Hepatocyte (in vitro differentiated cells): ENCODE results near the gene PKD2L1. TPM values are rescaled to one million over a fixed set of nuclear protein-coding genes. Genes with fewer than 3 reads are reported as not detected.

Experiments
- DNase-seq: peaks from one replicate; pipeline ENCODE4 v3.0.0-alpha.2; 2016; ENCODE audit warnings: low spot score
- H2AFZ ChIP-seq: fragments of 200-600 bp; sonication (generic); 2 replicates; pipeline ENCODE4 v1.6.0; 2016; ENCODE audit warnings: antibody characterized with exemption, mild to moderate bottlenecking
- H3K27ac ChIP-seq: fragments of 200-600 bp; sonication (generic); 2 replicates; pipeline ENCODE4 v1.5.1; 2016; ENCODE audit warnings: mild to moderate bottlenecking
- H3K27me3 ChIP-seq: fragments of 200-600 bp; sonication (generic); 2 replicates; pipeline ENCODE4 v1.6.1; 2016
- H3K36me3 ChIP-seq: fragments of 200-600 bp; sonication (generic); replicated peaks from 2 replicates; pipeline ENCODE4 v1.5.1; 2016; ENCODE audit warnings: low read depth; ENCODE audit not compliant: insufficient read depth
- H3K4me1 ChIP-seq: fragments of 200-600 bp; sonication (generic); 2 replicates; pipeline ENCODE4 v1.5.1; 2016; ENCODE audit warnings: mild to moderate bottlenecking, moderate library complexity; ENCODE audit not compliant: insufficient read depth
- H3K4me2 ChIP-seq: fragments of 200-600 bp; sonication (generic); 2 replicates; pipeline ENCODE4 v1.6.0; 2016
- H3K4me3 ChIP-seq: fragments of 200-600 bp; sonication (generic); 2 replicates; pipeline ENCODE4 v1.5.1; 2016; ENCODE audit warnings: mild to moderate bottlenecking
- H3K79me2 ChIP-seq: fragments of 200-600 bp; sonication (generic); 2 replicates; pipeline ENCODE4 v1.6.0; 2017; ENCODE audit warnings: mild to moderate bottlenecking
- H3K9me2 ChIP-seq: fragments of 200-600 bp; sonication (generic); replicated peaks from 2 replicates; pipeline ENCODE4 v1.6.0; 2017; ENCODE audit warnings: mild to moderate bottlenecking; ENCODE audit not compliant: insufficient read depth
- H3K9me3 ChIP-seq: fragments of 200-600 bp; sonication (generic); 2 replicates; pipeline ENCODE4 v1.5.1; 2016; ENCODE audit warnings: low read depth, mild to moderate bottlenecking
- H4K20me1 ChIP-seq: fragments of 200-600 bp; sonication (generic); 2 replicates; pipeline ENCODE4 v1.6.0; 2016; ENCODE audit warnings: mild to moderate bottlenecking; ENCODE audit not compliant: insufficient read depth, poor library complexity, severe bottlenecking
- CTCF ChIP-seq: fragments of 200-600 bp; sonication (generic); IDR thresholded peaks from 2 replicates; pipeline ENCODE4 v1.5.1; 2016; ENCODE audit warnings: antibody characterized with exemption, mild to moderate bottlenecking; ENCODE audit not compliant: poor library complexity
- EZH2 ChIP-seq: fragments of 200-600 bp; sonication (generic); IDR thresholded peaks from 2 replicates; pipeline ENCODE4 v1.6.1; 2016; ENCODE audit warnings: antibody characterized with exemption, mild to moderate bottlenecking, borderline replicate concordance
- EZH2phosphoT487 ChIP-seq: fragments of 200-600 bp; sonication (generic); IDR thresholded peaks from one replicate; pipeline ENCODE4 v1.6.1; 2018; ENCODE audit warnings: antibody characterized with exemption, mild to moderate bottlenecking, low read depth, moderate library complexity; ENCODE audit not compliant: unreplicated experiment, severe bottlenecking
- WGBS: methylation state at CpG from one replicate; pipeline ENCODE4 v1.1.6; 2016; ENCODE audit warnings: low lambda C conversion rate; ENCODE audit errors: missing lambda C conversion rate; 5-methylcytosine and 5-hydroxymethylcytosine counted together
- polyA plus RNA-seq: library from polyadenylated mRNA; unstranded; fragments of >200 nt; fragmentation: Nextera tagmentation; extraction: Ambion mirVana; gene quantifications from 2 replicates; pipeline ENCODE4 v1.2.1, GENCODE V29; 2016
- total RNA-seq: library from RNA; depleted of rRNA; stranded (reverse); fragments of >200 nt; gene quantifications from 2 replicates; pipeline ENCODE4 v1.2.3, GENCODE V29; 2014

The PKD2L1 gene
- total and polyA plus RNA-seq, 2 experiments from 2014 or later, result 0.10 to 0.88 TPM

GRCh38 chr10:100334762-100335161 lies 4.7 kb upstream of the PKD2L1 start:
- Histone ChIP-seq H3K4me1 (no peaks in the 10 kb centered on the region), H4K20me1 (no peaks in the 10 kb centered on the region), H3K27ac (no peak overlapping the region), H3K4me2 (no peak overlapping the region), H3K9me2 (no peaks in the 10 kb centered on the region), H3K27me3 (peaks cover 13% of the 10 kb centered on the region), H3K9me3 (no peaks in the 10 kb centered on the region), H3K36me3 (no peaks in the 10 kb centered on the region), H3K79me2 (no peaks in the 10 kb centered on the region), H2AFZ (no peak overlapping the region), H3K4me3 (no peak overlapping the region)
- no peak for DNase-seq
- 83% methylated on average over 9 of the region's 9 CpGs for WGBS
- TF ChIP-seq EZH2 (no peak), EZH2phosphoT487 (no peak), CTCF (no peak)

- no peak overlapping the region for H3K4me2 ChIP-seq
- TF ChIP-seq EZH2 (no peak), EZH2phosphoT487 (no peak), CTCF (no peak)
- H3K9me2 ChIP-seq, result no peaks in the 10 kb centered on the region
- no peak overlapping the region for H2AFZ ChIP-seq
- peaks cover 21% of the 10 kb centered on the region for H3K27me3 ChIP-seq
- DNase-seq, result no peak
- no peaks in the 10 kb centered on the region for H3K36me3 ChIP-seq
- H3K4me1 ChIP-seq, result no peaks in the 10 kb centered on the region
- H3K9me3 ChIP-seq, result no peaks in the 10 kb centered on the region
- H3K4me3 ChIP-seq, result no peak overlapping the region
- H3K27ac ChIP-seq, result no peak overlapping the region
- H3K79me2 ChIP-seq, result no peaks in the 10 kb centered on the region
- H4K20me1 ChIP-seq, result no peaks in the 10 kb centered on the region
- 81% methylated on average over 2 of the region's 2 CpGs for WGBS
Measured at GRCh38 chr10:100333661-100334440, 3.8 kb upstream of the PKD2L1 start.

DNA sequence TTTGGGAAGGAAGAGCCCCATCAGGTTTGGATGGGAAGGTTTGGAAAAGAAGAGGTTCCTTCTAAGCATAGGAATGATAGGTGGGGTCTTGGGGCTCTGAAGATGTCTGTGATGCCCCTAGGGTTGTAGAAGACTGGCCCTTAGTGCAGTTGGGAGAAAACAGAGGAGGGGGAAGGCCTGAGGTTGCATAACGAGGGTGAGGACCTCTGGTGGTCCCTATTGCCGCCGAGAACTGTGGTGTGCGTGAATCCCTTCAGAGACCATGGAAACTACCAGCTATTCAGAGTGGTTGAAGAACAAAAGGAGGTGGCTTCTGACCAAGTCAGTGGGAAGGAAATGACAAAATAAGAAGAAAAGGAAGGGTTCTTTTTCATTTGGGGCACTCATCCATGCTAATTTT lies 3.1 kb upstream of the PKD2L1 start:
- Histone ChIP-seq H3K27me3 (peaks cover 26% of the 10 kb centered on the region), H3K9me3 (no peaks in the 10 kb centered on the region), H3K4me2 (no peak overlapping the region), H3K36me3 (no peaks in the 10 kb centered on the region), H3K9me2 (no peaks in the 10 kb centered on the region), H4K20me1 (no peaks in the 10 kb centered on the region), H2AFZ (no peak overlapping the region), H3K27ac (no peak overlapping the region), H3K4me3 (no peak overlapping the region), H3K79me2 (no peaks in the 10 kb centered on the region), H3K4me1 (no peaks in the 10 kb centered on the region)
- 68% methylated on average over 4 of the region's 4 CpGs for WGBS
- DNase-seq, result no peak
- TF ChIP-seq CTCF (no peak), EZH2 (no peak), EZH2phosphoT487 (no peak)
